Skeletal muscle satellite cell (primary cell): Measurements from ENCODE around the gene SETX.

Experiments
- H3K27me3 ChIP-seq: 2 replicates; pipeline ENCODE4 v1.7.0; 2013; ENCODE audit warnings: low read length; ENCODE audit not compliant: control insufficient read depth, insufficient read depth
- H3K36me3 ChIP-seq: 2 replicates; pipeline ENCODE4 v1.7.0; 2013; ENCODE audit warnings: mild to moderate bottlenecking, control low read depth, low read length; ENCODE audit not compliant: insufficient read depth
- H3K4me1 ChIP-seq: 2 replicates; pipeline ENCODE4 v1.7.0; 2013; ENCODE audit warnings: low read length; ENCODE audit not compliant: control insufficient read depth, insufficient read depth
- H3K4me2 ChIP-seq: 2 replicates; pipeline ENCODE4 v1.7.0; 2013; ENCODE audit warnings: mild to moderate bottlenecking, low read length
- H3K4me3 ChIP-seq: 2 replicates; pipeline ENCODE4 v1.7.0; 2013; ENCODE audit warnings: low read length
- H3K9ac ChIP-seq: 2 replicates; pipeline ENCODE4 v1.7.0; 2013; ENCODE audit warnings: mild to moderate bottlenecking, low read depth, low read length, moderate library complexity
- H3K9me3 ChIP-seq: replicated peaks from 2 replicates; pipeline ENCODE4 v1.7.0; 2013; ENCODE audit warnings: mild to moderate bottlenecking, control low read depth, low read length

SETX gene

GRCh38 chr9:132238026-132238972 is 116.5 kb downstream of the SETX start:
- Histone ChIP-seq H3K9ac (no peak overlapping the region), H3K4me1 (peaks cover 11% of the 10 kb centered on the region), H3K36me3 (no peaks in the 10 kb centered on the region), H3K4me3 (no peak overlapping the region), H3K4me2 (no peak overlapping the region), H3K27me3 (peaks cover 79% of the 10 kb centered on the region), H3K9me3 (no peaks in the 10 kb centered on the region)

- no peak overlapping the region for H3K9ac ChIP-seq
- no peak overlapping the region for H3K4me2 ChIP-seq
- H3K27me3 ChIP-seq = peaks cover 79% of the 10 kb centered on the region
- H3K4me3 ChIP-seq = no peak overlapping the region
- H3K36me3 ChIP-seq = no peaks in the 10 kb centered on the region
- peaks cover 11% of the 10 kb centered on the region for H3K4me1 ChIP-seq
- H3K9me3 ChIP-seq = no peaks in the 10 kb centered on the region
Measured at GRCh38 chr9:132237481-132237880, 117.3 kb downstream of the SETX start.

GRCh38 chr9:132236662-132237311 is 118.0 kb downstream of the SETX start:
- no peaks in the 10 kb centered on the region for H3K9me3 ChIP-seq
- H3K27me3 ChIP-seq = peaks cover 83% of the 10 kb centered on the region
- no peak overlapping the region for H3K4me3 ChIP-seq
- H3K4me1 ChIP-seq = peaks cover 9% of the 10 kb centered on the region
- no peak overlapping the region for H3K9ac ChIP-seq
- no peaks in the 10 kb centered on the region for H3K36me3 ChIP-seq
- no peak overlapping the region for H3K4me2 ChIP-seq

GRCh38 chr9:132235894-132236661 is 118.7 kb downstream of the SETX start:
- peaks cover 4% of the 10 kb centered on the region for H3K4me1 ChIP-seq
- H3K9me3 ChIP-seq = no peaks in the 10 kb centered on the region
- H3K9ac ChIP-seq = no peak overlapping the region
- no peak overlapping the region for H3K4me3 ChIP-seq
- H3K27me3 ChIP-seq = peaks cover 87% of the 10 kb centered on the region
- H3K36me3 ChIP-seq = no peaks in the 10 kb centered on the region
- H3K4me2 ChIP-seq = no peak overlapping the region

- Histone ChIP-seq H3K4me1 (no peaks in the 10 kb centered on the region), H3K4me3 (no peak overlapping the region), H3K9ac (no peak overlapping the region), H3K9me3 (no peaks in the 10 kb centered on the region), H3K27me3 (peaks cover 87% of the 10 kb centered on the region), H3K36me3 (no peaks in the 10 kb centered on the region), H3K4me2 (no peak overlapping the region)
Measured at GRCh38 chr9:132235125-132235524, 119.7 kb downstream of the SETX start.

- Histone ChIP-seq H3K4me2 (no peak overlapping the region), H3K9ac (no peak overlapping the region), H3K36me3 (no peaks in the 10 kb centered on the region), H3K4me1 (no peaks in the 10 kb centered on the region), H3K4me3 (no peak overlapping the region), H3K27me3 (peaks cover 87% of the 10 kb centered on the region), H3K9me3 (no peaks in the 10 kb centered on the region)
Measured at GRCh38 chr9:132234535-132234934, 120.3 kb downstream of the SETX start.

- Histone ChIP-seq H3K27me3 (peaks cover 88% of the 10 kb centered on the region), H3K4me1 (no peaks in the 10 kb centered on the region), H3K4me2 (no peak overlapping the region), H3K9ac (no peak overlapping the region), H3K4me3 (no peak overlapping the region), H3K9me3 (no peaks in the 10 kb centered on the region), H3K36me3 (no peaks in the 10 kb centered on the region)
Measured at GRCh38 chr9:132233138-132233537, 121.6 kb downstream of the SETX start.

- no peak overlapping the region for H3K4me2 ChIP-seq
- H3K36me3 ChIP-seq = no peaks in the 10 kb centered on the region
- H3K27me3 ChIP-seq = peaks cover 89% of the 10 kb centered on the region
- H3K9ac ChIP-seq = no peak overlapping the region
- no peaks in the 10 kb centered on the region for H3K9me3 ChIP-seq
- H3K4me3 ChIP-seq = no peak overlapping the region
- no peaks in the 10 kb centered on the region for H3K4me1 ChIP-seq
Measured at GRCh38 chr9:132232522-132232921, 122.3 kb downstream of the SETX start.

GRCh38 chr9:132231019-132231701 is 123.6 kb downstream of the SETX start:
- peaks cover 90% of the 10 kb centered on the region for H3K27me3 ChIP-seq
- no peak overlapping the region for H3K9ac ChIP-seq
- H3K36me3 ChIP-seq = no peaks in the 10 kb centered on the region
- H3K4me2 ChIP-seq = no peak overlapping the region
- no peaks in the 10 kb centered on the region for H3K4me1 ChIP-seq
- H3K9me3 ChIP-seq = no peaks in the 10 kb centered on the region
- H3K4me3 ChIP-seq = no peak overlapping the region

- H3K4me3 ChIP-seq = no peak overlapping the region
- H3K27me3 ChIP-seq = peaks cover 94% of the 10 kb centered on the region
- no peaks in the 10 kb centered on the region for H3K4me1 ChIP-seq
Measured at GRCh38 chr9:132230605-132231004, 124.2 kb downstream of the SETX start.

GRCh38 chr9:132228062-132228461 is 126.7 kb downstream of the SETX start:
- Histone ChIP-seq H3K4me1 (no peaks in the 10 kb centered on the region), H3K4me2 (no peak overlapping the region), H3K27me3 (peaks cover 89% of the 10 kb centered on the region), H3K4me3 (no peak overlapping the region), H3K36me3 (no peaks in the 10 kb centered on the region), H3K9ac (no peak overlapping the region), H3K9me3 (no peaks in the 10 kb centered on the region)

More at GRCh38 chr9:132230605-132231004, 124.2 kb downstream of the SETX start:
- H3K36me3 ChIP-seq = no peaks in the 10 kb centered on the region
- no peaks in the 10 kb centered on the region for H3K9me3 ChIP-seq
- H3K4me2 ChIP-seq = no peak overlapping the region
- no peak overlapping the region for H3K9ac ChIP-seq
